NCI-H1105 (cell line): ENCODE measurements around the gene XIST.
"Not testable (repeated sequence)": the region's sequence is repeated elsewhere in the genome, so short reads cannot be mapped to it uniquely, and the experiment has no call there.

Experiments
- DNase-seq: peaks from one replicate; lab custom pipeline; 2025; lab: John Stamatoyannopoulos, UW

XIST gene

GRCh38 chrX:73799888-73800287 is 52.6 kb downstream of the XIST start:
- no peak for DNase-seq

DNA sequence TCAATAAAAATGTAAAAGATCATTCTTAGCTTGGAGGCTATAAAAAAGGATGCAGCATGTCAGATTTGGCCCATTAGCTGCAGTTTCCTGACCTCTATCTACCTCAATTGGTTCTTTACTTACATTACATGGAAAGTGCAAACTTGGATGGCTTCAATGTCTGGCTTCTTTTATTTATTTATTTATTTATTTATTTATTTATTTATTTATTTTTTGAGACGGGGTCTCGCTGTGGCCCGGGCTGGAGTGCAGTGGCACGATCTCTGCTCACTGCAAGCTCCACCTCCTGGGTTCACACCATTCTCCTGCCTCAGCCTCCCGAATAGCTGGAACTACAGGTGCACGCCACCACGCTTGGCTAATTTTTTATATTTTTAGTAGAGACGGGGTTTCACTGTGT is 60.0 kb downstream of the XIST start:
- DNase-seq: not testable (repeated sequence)

GRCh38 chrX:73785493-73785892 is 67.0 kb downstream of the XIST start:
- DNase-seq: no peak
